Measurements from ENCODE around the gene B4GALNT3.

B4GALNT3 gene

DNA sequence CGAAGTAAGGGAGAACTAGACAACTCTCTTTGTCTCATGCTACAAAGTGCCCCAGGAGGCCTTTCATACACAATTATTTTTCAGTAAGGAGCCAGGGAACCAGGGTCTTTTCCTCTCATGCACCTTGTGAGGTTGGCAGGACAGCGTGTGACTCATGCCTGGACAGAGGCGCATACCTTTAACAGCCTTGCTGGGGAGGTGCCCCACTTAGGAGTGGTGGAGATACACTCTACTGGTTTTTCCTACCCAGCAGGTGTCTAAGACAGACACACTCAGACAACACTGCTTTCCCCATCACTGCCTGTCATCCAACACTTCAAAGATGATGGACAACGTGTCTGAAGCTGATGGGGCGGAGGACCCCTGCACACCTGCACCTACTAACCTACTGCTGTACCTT, 49.1 kb downstream of the B4GALNT3 start:
- H3K36me3 Mint-ChIP-seq (ENCODE audit: low read depth) = no peaks in the 10 kb centered on the region
- no peak overlapping the region for H3K27ac Mint-ChIP-seq
- H3K27me3 Mint-ChIP-seq = peaks cover 17% of the 10 kb centered on the region
- H3K4me1 Mint-ChIP-seq (ENCODE audit: low read depth) = no peaks in the 10 kb centered on the region
- no peak overlapping the region for H3K4me3 Mint-ChIP-seq
- intact Hi-C loops (cut with micrococcal nuclease) = no loop called here
- peaks cover 6% of the 10 kb centered on the region for H3K9me3 Mint-ChIP-seq

DNA sequence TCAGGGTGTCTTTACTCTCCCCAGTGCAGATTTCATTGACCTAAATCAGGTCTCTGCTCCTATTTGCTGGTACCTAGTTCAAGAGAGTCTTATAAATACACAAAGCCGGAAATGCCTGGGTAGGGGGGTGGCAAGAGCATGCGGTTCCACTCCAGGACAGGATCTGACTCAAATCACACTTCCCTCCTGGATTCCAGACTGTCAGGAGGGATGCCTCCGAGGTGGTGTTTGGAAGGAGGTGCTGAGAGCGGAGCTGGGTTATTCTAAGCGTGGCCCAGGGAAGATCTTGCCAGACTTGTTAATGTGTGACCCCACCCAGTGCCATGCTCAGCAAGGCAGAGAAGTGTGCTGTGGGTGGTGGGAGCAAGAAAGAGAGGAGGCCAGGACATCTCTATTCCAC, 49.8 kb downstream of the B4GALNT3 start:
- H3K4me3 Mint-ChIP-seq = no peak overlapping the region
- no peak overlapping the region for H3K27ac Mint-ChIP-seq
- H3K36me3 Mint-ChIP-seq (ENCODE audit: low read depth) = no peaks in the 10 kb centered on the region
- no peaks in the 10 kb centered on the region for H3K4me1 Mint-ChIP-seq (ENCODE audit: low read depth)
- peaks cover 6% of the 10 kb centered on the region for H3K9me3 Mint-ChIP-seq
- intact Hi-C loops (cut with micrococcal nuclease) = no loop called here
- peaks cover 15% of the 10 kb centered on the region for H3K27me3 Mint-ChIP-seq

DNA sequence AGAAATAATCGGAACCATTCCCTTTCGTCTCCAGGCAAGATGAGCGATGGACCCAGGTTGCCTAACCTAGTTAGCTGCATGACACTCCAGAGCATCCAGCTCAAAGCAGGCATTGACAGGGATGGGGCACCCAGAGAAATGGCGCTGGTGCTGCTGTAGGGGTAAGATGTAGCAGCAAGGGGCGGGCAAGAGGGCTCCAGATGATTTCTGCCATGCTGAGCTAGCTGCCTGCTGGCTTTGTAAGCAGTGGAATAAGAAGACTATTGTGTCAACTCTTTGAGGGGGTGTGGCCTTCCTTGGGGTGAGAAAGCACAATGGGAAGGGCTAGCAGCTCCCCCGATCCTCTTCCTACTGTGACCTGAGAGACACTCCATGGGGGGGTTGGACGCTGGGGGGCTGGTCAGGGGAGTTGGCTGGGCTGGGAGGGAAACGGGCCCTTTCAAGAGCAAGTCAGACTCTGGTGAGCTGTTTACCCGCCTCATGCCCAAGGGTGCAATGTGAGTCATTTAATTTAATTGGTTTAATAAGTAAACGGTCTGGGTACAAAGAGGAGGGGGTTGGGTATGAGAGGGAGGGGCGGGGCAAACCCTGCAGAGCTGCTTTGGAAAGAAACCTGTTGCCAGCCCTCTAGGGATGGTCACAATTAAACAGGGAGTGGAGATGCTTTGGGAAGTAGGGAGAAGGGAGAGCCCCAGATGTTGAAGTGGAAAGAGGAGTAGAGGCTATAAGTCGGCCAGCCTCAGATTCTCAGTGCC, 50.5 kb downstream of the B4GALNT3 start:
- intact Hi-C loops (cut with micrococcal nuclease) = no loop called here
- Mint-ChIP-seq H3K27me3 (peaks cover 10% of the 10 kb centered on the region), H3K9me3 (peaks cover 6% of the 10 kb centered on the region), H3K36me3 (ENCODE audit: low read depth) (no peaks in the 10 kb centered on the region), H3K4me3 (no peak overlapping the region), H3K27ac (no peak overlapping the region), H3K4me1 (ENCODE audit: low read depth) (no peaks in the 10 kb centered on the region)

DNA sequence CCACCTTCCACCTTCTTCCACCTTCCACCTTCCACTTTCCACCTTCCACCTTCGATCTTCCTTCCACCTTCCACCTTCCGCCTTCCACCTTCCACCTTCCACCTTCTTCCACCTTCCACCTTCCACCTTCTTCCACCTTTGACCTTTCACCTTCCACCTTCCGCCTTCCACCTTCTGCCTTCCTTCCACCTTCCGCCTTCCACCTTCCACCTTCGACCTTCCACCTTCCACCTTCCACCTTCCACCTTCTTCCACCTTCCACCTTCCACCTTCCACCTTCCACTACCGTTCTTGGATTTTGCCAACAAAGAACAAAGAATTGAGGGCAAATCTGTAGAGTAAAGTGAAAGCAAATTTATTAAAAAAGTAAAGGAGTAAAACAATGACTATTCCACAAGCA, 53.2 kb downstream of the B4GALNT3 start:
- Mint-ChIP-seq H3K4me1 (ENCODE audit: low read depth) (no peaks in the 10 kb centered on the region), H3K27me3 (peaks cover 5% of the 10 kb centered on the region), H3K4me3 (no peak overlapping the region), H3K36me3 (ENCODE audit: low read depth) (no peaks in the 10 kb centered on the region), H3K27ac (no peak overlapping the region), H3K9me3 (peaks cover 6% of the 10 kb centered on the region)
- intact Hi-C loops (cut with micrococcal nuclease) = no loop called here

DNA sequence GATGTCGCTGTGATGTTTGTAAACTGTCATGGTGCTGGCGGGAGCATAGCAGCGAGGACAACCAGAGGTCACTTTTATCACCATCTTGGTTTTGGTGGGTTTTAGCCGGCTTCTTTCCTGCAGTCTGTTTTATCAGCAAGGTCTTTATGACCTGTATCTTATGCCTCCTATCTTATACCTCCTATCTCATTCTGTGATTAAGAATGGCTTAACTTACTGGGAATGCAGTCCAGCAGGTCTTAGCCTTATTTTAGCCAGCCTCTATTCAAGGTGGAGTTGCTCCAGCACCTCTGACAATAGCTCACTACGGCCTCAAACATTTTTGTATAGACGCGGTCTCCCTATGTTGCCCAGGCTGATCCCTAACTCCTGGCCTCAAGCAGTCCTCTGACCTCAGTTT, 53.7 kb downstream of the B4GALNT3 start:
- Mint-ChIP-seq H3K4me1 (ENCODE audit: low read depth) (no peaks in the 10 kb centered on the region), H3K9me3 (peaks cover 6% of the 10 kb centered on the region), H3K36me3 (ENCODE audit: low read depth) (no peaks in the 10 kb centered on the region), H3K4me3 (no peak overlapping the region), H3K27me3 (peaks cover 7% of the 10 kb centered on the region), H3K27ac (no peak overlapping the region)
- intact Hi-C loops (cut with micrococcal nuclease) = no loop called here

DNA sequence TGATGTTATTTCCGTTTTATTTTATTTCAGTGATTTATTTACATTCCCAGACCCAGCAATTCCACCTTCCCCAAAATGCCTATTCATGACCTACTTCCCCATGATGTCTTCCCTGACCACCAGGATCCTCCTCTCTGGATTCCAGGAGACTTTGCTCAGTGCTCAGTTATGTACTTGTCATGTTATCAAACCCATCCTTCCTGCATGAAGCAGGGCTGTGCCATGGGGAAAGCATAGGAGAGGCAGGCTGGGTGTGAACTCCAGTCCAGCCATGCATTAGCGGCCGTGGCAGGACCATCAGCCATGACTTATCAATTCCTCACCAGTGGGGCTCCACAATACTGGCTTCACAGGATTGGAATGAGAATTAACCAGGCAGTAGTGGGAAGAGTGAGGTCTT, 57.8 kb downstream of the B4GALNT3 start:
- intact Hi-C loops (cut with micrococcal nuclease) = no loop called here
- H3K27ac Mint-ChIP-seq = no peak overlapping the region
- H3K4me1 Mint-ChIP-seq (ENCODE audit: low read depth) = no peaks in the 10 kb centered on the region
- H3K27me3 Mint-ChIP-seq = peaks cover 12% of the 10 kb centered on the region
- peaks cover 6% of the 10 kb centered on the region for H3K9me3 Mint-ChIP-seq
- H3K36me3 Mint-ChIP-seq (ENCODE audit: low read depth) = no peaks in the 10 kb centered on the region
- H3K4me3 Mint-ChIP-seq = no peak overlapping the region

DNA sequence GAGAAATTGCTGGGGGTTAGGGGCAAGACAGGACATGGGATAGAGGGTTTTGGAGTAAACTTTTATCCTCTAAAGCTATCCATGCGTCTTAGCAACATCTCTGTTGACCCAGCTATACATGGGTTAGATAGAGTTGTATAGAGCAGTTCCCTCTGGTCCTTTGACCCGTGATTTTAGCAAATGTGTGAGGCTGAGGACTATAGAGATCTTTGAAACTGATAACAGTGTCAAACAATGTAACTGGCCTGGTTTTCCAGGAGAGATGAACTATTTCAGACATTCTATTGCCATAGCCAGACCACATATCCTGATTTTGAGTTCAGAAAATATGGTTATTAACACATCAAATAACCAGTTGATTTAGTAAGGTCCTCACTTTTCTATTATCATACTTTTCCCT, 60.4 kb downstream of the B4GALNT3 start:
- intact Hi-C loops (cut with micrococcal nuclease) = no loop called here

DNA sequence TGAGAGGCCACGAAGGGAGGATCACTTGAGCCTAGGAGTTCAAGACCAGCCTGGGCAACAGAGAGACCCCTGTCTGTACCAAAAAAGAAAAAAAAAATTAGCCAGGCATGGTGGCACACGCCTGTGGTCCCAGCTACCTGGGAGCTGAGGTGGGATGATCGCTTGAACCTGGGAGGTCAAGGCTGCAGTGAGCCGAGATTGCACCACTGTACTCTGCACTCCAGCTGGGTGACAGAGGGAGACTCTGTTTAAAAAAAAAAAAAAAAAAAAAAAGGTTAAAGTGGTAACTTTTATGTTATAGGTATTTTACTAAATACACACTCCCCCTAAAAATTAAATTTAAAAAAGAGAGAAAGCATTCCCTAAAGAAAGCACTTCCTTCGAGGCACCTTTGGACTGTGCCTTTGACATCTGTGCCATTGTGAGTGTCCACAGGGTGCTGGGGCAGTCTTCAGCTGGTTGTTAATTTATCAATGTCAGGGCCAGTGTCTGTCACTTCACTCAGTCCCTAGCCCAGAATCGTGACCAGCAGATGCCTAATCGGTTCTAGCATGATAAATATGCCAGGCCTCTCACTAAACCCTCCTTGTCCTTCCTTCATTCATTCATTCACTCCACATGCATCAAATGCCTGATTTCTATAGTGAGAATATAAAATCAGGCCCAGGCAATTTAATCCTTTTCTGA, 63.1 kb downstream of the B4GALNT3 start:
- Mint-ChIP-seq H3K27ac (no peak overlapping the region), H3K4me1 (ENCODE audit: low read depth) (peaks cover 19% of the 10 kb centered on the region)

More for the DNA sequence above, 60.4 kb downstream of the B4GALNT3 start:
- Mint-ChIP-seq H3K9me3 (no peaks in the 10 kb centered on the region), H3K27ac (no peak overlapping the region), H3K36me3 (ENCODE audit: low read depth) (no peaks in the 10 kb centered on the region), H3K4me3 (no peak overlapping the region), H3K4me1 (ENCODE audit: low read depth) (peaks cover under 1% of the 10 kb centered on the region), H3K27me3 (peaks cover 12% of the 10 kb centered on the region)

DNA sequence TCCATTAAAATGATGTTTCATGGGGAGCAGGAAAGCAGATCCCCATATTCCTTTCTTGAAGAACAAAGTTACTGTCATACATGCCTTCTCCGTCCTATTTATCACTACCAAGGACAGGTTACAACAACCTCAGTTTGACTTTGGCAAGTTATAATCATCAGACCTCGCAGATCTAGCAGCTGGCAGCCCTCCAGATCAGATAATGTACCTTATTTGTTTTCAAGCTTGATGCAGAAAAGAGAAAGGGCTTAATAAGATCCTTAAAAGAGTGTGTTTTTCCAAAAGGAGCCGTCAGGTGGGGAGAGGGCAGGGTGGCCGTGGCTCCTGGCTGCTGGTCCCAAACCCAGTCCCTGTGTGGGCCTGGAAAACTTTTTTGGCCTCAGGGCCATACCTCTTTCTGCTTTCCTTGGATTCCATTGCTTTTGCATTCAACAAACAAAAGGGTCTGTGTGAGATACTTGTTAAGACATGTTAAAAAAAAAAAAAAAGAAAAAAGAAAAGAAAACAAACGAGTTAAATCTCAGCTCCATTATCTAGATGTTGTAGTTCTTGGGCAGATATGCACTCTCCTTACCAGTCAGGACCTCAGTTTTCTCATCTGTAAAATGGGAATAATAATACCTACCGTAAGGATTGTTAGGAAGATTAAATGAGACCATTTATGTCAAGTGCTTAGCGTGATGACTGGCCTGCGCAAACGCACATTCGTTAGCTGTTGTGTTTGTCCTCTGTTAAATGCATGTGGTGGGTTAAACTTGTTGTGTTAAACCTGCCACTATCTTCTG, 64.6 kb downstream of the B4GALNT3 start:
- Mint-ChIP-seq H3K4me1 (ENCODE audit: low read depth) (peaks cover 19% of the 10 kb centered on the region), H3K36me3 (ENCODE audit: low read depth) (no peaks in the 10 kb centered on the region), H3K9me3 (no peaks in the 10 kb centered on the region), H3K4me3 (no peak overlapping the region), H3K27ac (no peak overlapping the region), H3K27me3 (peaks cover 8% of the 10 kb centered on the region)
- intact Hi-C loops (cut with micrococcal nuclease) = no loop called here

More for the DNA sequence above, 63.1 kb downstream of the B4GALNT3 start:
- no peaks in the 10 kb centered on the region for H3K36me3 Mint-ChIP-seq (ENCODE audit: low read depth)
- intact Hi-C loops (cut with micrococcal nuclease) = no loop called here
- H3K9me3 Mint-ChIP-seq = no peaks in the 10 kb centered on the region
- no peak overlapping the region for H3K4me3 Mint-ChIP-seq
- peaks cover 12% of the 10 kb centered on the region for H3K27me3 Mint-ChIP-seq

DNA sequence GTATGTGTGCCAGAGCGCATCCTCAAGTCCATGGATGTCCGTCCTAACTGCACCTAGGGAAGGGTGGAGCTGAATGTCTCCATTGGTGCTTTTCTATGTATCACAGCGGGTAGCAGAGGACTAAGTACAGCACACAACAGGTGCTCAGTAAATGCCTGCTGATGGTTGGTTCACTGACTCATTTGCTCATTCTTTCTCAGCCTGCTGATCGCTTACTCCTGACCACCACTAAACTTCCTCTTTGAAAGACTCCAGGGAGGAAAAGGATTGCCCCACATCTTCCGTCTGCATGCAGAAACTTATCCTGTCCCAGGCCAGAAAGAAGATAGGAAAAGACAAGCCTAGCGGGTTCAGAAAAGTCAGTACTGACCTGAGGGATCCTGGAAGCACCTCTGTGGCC, 66.3 kb downstream of the B4GALNT3 start:
- H3K9me3 Mint-ChIP-seq = peaks cover 9% of the 10 kb centered on the region

DNA sequence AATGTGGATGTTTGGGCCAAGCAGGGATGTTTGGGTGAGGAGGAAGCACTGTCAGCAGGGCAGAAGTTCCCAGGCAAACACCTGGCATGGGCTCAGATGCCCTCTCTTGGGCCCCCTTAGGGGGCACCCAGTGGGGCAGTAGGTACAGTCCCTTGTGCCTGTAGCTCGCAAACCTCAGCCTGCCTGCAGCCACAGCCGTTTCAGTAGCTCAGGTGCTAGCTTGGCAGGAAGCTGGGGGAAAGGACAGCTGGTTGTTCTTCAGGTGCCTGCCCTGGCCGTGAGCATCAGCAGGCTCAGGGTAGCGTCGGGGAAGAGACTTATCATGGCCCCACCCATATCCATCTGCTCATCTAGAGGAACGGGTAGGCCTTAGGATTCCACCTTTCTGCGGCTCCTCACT, 67.5 kb downstream of the B4GALNT3 start:
- intact Hi-C loops (cut with micrococcal nuclease) = no loop called here
- H3K4me1 Mint-ChIP-seq (ENCODE audit: low read depth) = peaks cover 19% of the 10 kb centered on the region
- peaks cover 15% of the 10 kb centered on the region for H3K9me3 Mint-ChIP-seq
- no peak overlapping the region for H3K4me3 Mint-ChIP-seq
- H3K36me3 Mint-ChIP-seq (ENCODE audit: low read depth) = no peaks in the 10 kb centered on the region
- H3K27me3 Mint-ChIP-seq = no peaks in the 10 kb centered on the region
- no peak overlapping the region for H3K27ac Mint-ChIP-seq

More for the DNA sequence above, 66.3 kb downstream of the B4GALNT3 start:
- Mint-ChIP-seq H3K4me3 (no peak overlapping the region), H3K27me3 (peaks cover under 1% of the 10 kb centered on the region), H3K4me1 (ENCODE audit: low read depth) (peaks cover 19% of the 10 kb centered on the region), H3K36me3 (ENCODE audit: low read depth) (no peaks in the 10 kb centered on the region), H3K27ac (no peak overlapping the region)
- intact Hi-C loops (cut with micrococcal nuclease) = no loop called here

DNA sequence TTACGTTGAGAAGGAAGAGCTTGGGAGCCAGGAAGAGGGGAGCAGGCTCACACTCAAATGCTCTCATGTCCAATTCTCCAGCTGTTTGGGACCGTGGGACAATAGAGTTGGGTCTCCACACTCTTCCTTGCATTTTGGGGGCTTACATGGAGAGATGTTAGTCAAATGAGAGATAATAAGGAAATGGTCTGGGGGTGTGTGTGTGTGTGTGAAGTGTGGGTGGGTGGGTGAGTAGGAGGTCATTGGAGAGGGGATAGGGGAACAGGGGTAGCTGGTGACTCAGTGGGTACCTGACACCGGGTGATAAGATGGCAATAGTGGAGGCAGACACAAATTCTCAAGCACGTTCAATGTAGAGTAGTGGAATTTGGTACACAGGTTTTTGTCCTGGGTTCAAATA, 68.0 kb downstream of the B4GALNT3 start:
- no peaks in the 10 kb centered on the region for H3K36me3 Mint-ChIP-seq (ENCODE audit: low read depth)
- H3K4me1 Mint-ChIP-seq (ENCODE audit: low read depth) = peaks cover 19% of the 10 kb centered on the region
- H3K27me3 Mint-ChIP-seq = no peaks in the 10 kb centered on the region
- no peak overlapping the region for H3K4me3 Mint-ChIP-seq
- intact Hi-C loops (cut with micrococcal nuclease) = no loop called here
- peaks cover 20% of the 10 kb centered on the region for H3K9me3 Mint-ChIP-seq
- no peak overlapping the region for H3K27ac Mint-ChIP-seq

DNA sequence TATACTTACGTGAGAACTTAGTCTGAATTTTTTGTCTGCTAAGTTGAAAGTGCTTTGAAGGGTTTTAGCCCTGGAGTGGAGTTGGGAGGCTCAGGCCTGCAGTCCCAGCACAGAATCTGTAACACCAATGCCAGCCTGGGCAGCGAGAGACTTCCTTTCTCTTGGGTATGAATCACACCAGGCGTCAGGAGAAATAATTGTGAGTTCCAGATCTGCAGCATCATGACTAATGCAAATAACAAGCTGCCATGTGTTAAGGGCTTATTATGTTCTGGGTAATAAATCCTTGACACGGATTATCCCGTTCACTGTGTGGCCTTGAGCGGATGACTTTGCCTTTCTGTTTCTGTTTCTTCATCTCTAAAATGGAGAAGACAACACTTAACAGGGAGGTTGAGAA, 70.6 kb downstream of the B4GALNT3 start:
- Mint-ChIP-seq H3K4me3 (no peak overlapping the region), H3K36me3 (ENCODE audit: low read depth) (no peaks in the 10 kb centered on the region), H3K9me3 (peaks cover 22% of the 10 kb centered on the region), H3K27ac (no peak overlapping the region), H3K4me1 (ENCODE audit: low read depth) (peaks cover 17% of the 10 kb centered on the region), H3K27me3 (peaks cover under 1% of the 10 kb centered on the region)
- intact Hi-C loops (cut with micrococcal nuclease) = no loop called here

DNA sequence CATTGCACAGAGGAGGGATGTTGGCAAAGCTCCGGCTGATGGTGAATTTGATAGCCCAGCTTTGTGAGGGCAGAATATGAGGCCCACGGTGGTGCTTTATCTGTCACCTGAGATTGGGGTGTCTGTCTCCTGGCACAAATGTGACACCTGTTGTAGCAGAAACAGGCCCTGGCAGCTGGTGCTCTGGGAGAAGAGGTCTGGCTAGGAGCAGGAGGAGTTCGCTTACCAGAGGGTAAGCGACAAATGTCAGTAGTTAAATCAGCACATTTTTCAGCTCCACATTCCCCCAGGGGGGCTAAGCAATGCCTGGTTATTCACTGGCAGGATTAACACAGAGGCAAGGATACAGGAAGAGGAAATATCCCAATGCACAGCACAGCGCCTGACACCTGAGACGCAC, 71.1 kb downstream of the B4GALNT3 start:
- Mint-ChIP-seq H3K9me3 (peaks cover 22% of the 10 kb centered on the region), H3K4me3 (no peak overlapping the region), H3K27ac (no peak overlapping the region), H3K27me3 (peaks cover 5% of the 10 kb centered on the region), H3K36me3 (ENCODE audit: low read depth) (no peaks in the 10 kb centered on the region), H3K4me1 (ENCODE audit: low read depth) (peaks cover 12% of the 10 kb centered on the region)
- intact Hi-C loops (cut with micrococcal nuclease) = no loop called here

All from dendritic cell treated with granulocyte-macrophage colony-stimulating factor and Interleukin-4, amounts not matched to agents 40 ng/mL and 50 ng/mL, for 4 days (primary cell).